OCI-LY1 (cell line): ENCODE data around the gene MEGF6.

Experiments used
- CTCF ChIP-seq: fragments of 200-600 bp; sonication (generic), shearing (Covaris generic); IDR thresholded peaks from 2 replicates; pipeline ENCODE4 v1.5.1; 2017; ENCODE audit warnings: mild to moderate bottlenecking, antibody characterized with exemption, low read length, moderate library complexity, mixed read lengths
- EZH2 ChIP-seq: fragments of 200-600 bp; sonication (generic), shearing (Covaris generic); IDR thresholded peaks from 2 replicates; pipeline ENCODE4 v1.8.0; 2017; ENCODE audit warnings: borderline replicate concordance, mixed run types, mild to moderate bottlenecking, antibody characterized with exemption, low read length, moderate library complexity, mixed read lengths

- TF ChIP-seq CTCF: peak; percentile 45; the same call in 1 of the 2 replicates
- TF ChIP-seq EZH2: no peak
Observed at GRCh38 chr1:3482378-3482849, 128.9 kb downstream of the MEGF6 start.
